ENCODE measurements around the gene NR2F6. TPM values are rescaled to one million over a fixed set of nuclear protein-coding genes. Genes with fewer than 3 reads are reported as not detected.
A peak's percentile ranks its signal among the peaks of the same experiment; 100 is the strongest.

Gene NR2F6
- total RNA-seq, 5 donors from 2014 or later (not counting 1 experiment from before 2014, with no cell fraction given) = 0.55 to 6.4 (median 2.8) TPM

GRCh38 chr19:17237747-17238706 is 7.7 kb downstream of the NR2F6 start:
- no peaks in the 10 kb centered on the region for H3K9me3 ChIP-seq
- peak overlapping the region; percentile 29 to 74 (median 57) for H3K4me3 Mint-ChIP-seq
- no peak overlapping the region for H3K27ac ChIP-seq (ENCODE audit: low read length)
- H3K36me3 Mint-ChIP-seq = no peaks in the 10 kb centered on the region
- DNase-seq = no peak
- H3K4me1 Mint-ChIP-seq = peaks cover 6 to 17% (median 13%) of the 10 kb centered on the region in 3 donors
- peak overlapping the region; percentile 48 to 49 for H3K27ac Mint-ChIP-seq
- no peaks in the 10 kb centered on the region for H3K36me3 ChIP-seq (ENCODE audit: control insufficient read depth in 2 of 2, extremely low read depth in 1 of 2, insufficient read depth in 1 of 2, low read length in 1 of 2)
- no peak overlapping the region for H3K4me3 ChIP-seq (ENCODE audit: control insufficient read depth in 1 of 2, extremely low read depth in 1 of 2, low read length in 1 of 2)
- ATAC-seq (replicated peaks in 1 of 4) = no peak
- H3K9me3 Mint-ChIP-seq = no peaks in the 10 kb centered on the region
- 100% methylated on average over 3 of the region's 13 CpGs for WGBS (ENCODE audit: insufficient coverage)
- no peaks in the 10 kb centered on the region for H3K27me3 ChIP-seq (replicated peaks in 1 of 2; ENCODE audit: control insufficient read depth in 2 of 2, extremely low read depth in 1 of 2, insufficient read depth in 2 of 2, low read length in 1 of 2)
- POLR2A ChIA-PET = no interaction called here
- CTCF ChIA-PET = interaction anchor here (0.6 to 0.7 kb wide), 2 partner anchors 19 to 280 kb away, joined by 3 to 6 read pairs; no protein-coding TSS in a partner anchor
- H3K27me3 Mint-ChIP-seq = no peaks in the 10 kb centered on the region
- peaks cover 6 to 21% of the 10 kb centered on the region in 2 experiments for H3K4me1 ChIP-seq (ENCODE audit: control insufficient read depth in 1 of 2, extremely low read depth in 1 of 2, insufficient read depth in 2 of 2, low read length in 2 of 2)

GRCh38 chr19:17236811-17237543 is 8.7 kb downstream of the NR2F6 start:
- DNase-seq (no peak), ATAC-seq (replicated peaks in 1 of 4) (no peak)
- peak overlapping the region; percentile 22 to 46 for H3K27ac Mint-ChIP-seq
- Histone ChIP-seq H3K27me3 (replicated peaks in 1 of 2; ENCODE audit: control insufficient read depth in 2 of 2, extremely low read depth in 1 of 2, insufficient read depth in 2 of 2, low read length in 1 of 2) (peaks cover 0 to 2% of the 10 kb centered on the region in 2 experiments), H3K4me1 (ENCODE audit: control insufficient read depth in 1 of 2, extremely low read depth in 1 of 2, insufficient read depth in 2 of 2, low read length in 2 of 2) (peaks cover 6 to 21% of the 10 kb centered on the region in 2 experiments), H3K9me3 (no peaks in the 10 kb centered on the region), H3K4me3 (ENCODE audit: control insufficient read depth in 1 of 2, extremely low read depth in 1 of 2, low read length in 1 of 2) (no peak overlapping the region), H3K27ac (ENCODE audit: low read length) (no peak overlapping the region), H3K36me3 (ENCODE audit: control insufficient read depth in 2 of 2, extremely low read depth in 1 of 2, insufficient read depth in 1 of 2, low read length in 1 of 2) (peaks cover 1 to 6% of the 10 kb centered on the region in 2 donors)
- CTCF ChIA-PET = no interaction called here
- no peaks in the 10 kb centered on the region for H3K36me3 Mint-ChIP-seq
- H3K4me1 Mint-ChIP-seq = peaks cover 6 to 17% (median 11%) of the 10 kb centered on the region in 3 donors
- POLR2A ChIA-PET = no interaction called here
- H3K27me3 Mint-ChIP-seq = no peaks in the 10 kb centered on the region
- WGBS (ENCODE audit: insufficient coverage) = 94% methylated on average over 6 of the region's 18 CpGs
- peak overlapping the region; percentile 43 to 74 (median 51) for H3K4me3 Mint-ChIP-seq
- H3K9me3 Mint-ChIP-seq = no peaks in the 10 kb centered on the region

- no peaks in the 10 kb centered on the region for H3K27me3 Mint-ChIP-seq
- peaks cover 0 to 2% of the 10 kb centered on the region in 2 experiments for H3K27me3 ChIP-seq (replicated peaks in 1 of 2; ENCODE audit: control insufficient read depth in 2 of 2, extremely low read depth in 1 of 2, insufficient read depth in 2 of 2, low read length in 1 of 2)
- CTCF ChIA-PET = interaction anchor here in 1 of 2 donors (0.5 to 1.6 kb wide), 4 partner anchors 20 to 153 kb away, joined by 3 to 6 read pairs (median 4); partner anchors contain the start of gene USE1
- DNase-seq (no peak), ATAC-seq (replicated peaks in 1 of 4) (peak; percentile 13 to 49 (median 24))
- 100% methylated on average over 1 of the region's 27 CpGs for WGBS (ENCODE audit: insufficient coverage)
- H3K4me1 Mint-ChIP-seq = peaks cover 6 to 17% (median 11%) of the 10 kb centered on the region in 3 donors
- no peak overlapping the region for H3K4me3 ChIP-seq (ENCODE audit: control insufficient read depth in 1 of 2, extremely low read depth in 1 of 2, low read length in 1 of 2)
- H3K9me3 Mint-ChIP-seq = no peaks in the 10 kb centered on the region
- no peaks in the 10 kb centered on the region for H3K36me3 Mint-ChIP-seq
- no peak overlapping the region for H3K27ac Mint-ChIP-seq
- peaks cover 3 to 12% of the 10 kb centered on the region in 2 donors for H3K36me3 ChIP-seq (ENCODE audit: control insufficient read depth in 2 of 2, extremely low read depth in 1 of 2, insufficient read depth in 1 of 2, low read length in 1 of 2)
- no peaks in the 10 kb centered on the region for H3K9me3 ChIP-seq
- peaks cover 6 to 21% of the 10 kb centered on the region in 2 experiments for H3K4me1 ChIP-seq (ENCODE audit: control insufficient read depth in 1 of 2, extremely low read depth in 1 of 2, insufficient read depth in 2 of 2, low read length in 2 of 2)
- POLR2A ChIA-PET = interaction anchor here in 1 of 2 donors (0.5 kb wide), 1 partner anchor 160 kb away, joined by 3 read pairs; the partner anchor contains the start of gene MYO9B
- peak overlapping the region; percentile 56 to 81 (median 74) for H3K4me3 Mint-ChIP-seq
- no peak overlapping the region for H3K27ac ChIP-seq (ENCODE audit: low read length)
Observed at GRCh38 chr19:17235971-17236777, 9.5 kb downstream of the NR2F6 start.

GRCh38 chr19:17235300-17235970 is 10.3 kb downstream of the NR2F6 start:
- CTCF ChIA-PET = interaction anchor here in 1 of 2 donors (0.5 to 1.6 kb wide), 5 partner anchors 20 to 152 kb away, joined by 3 to 6 read pairs (median 4); partner anchors contain the start of gene USE1
- H3K36me3 Mint-ChIP-seq = no peaks in the 10 kb centered on the region
- H3K4me3 Mint-ChIP-seq = peak overlapping the region; percentile 74 to 81 (median 78)
- H3K4me1 ChIP-seq (ENCODE audit: control insufficient read depth in 1 of 2, extremely low read depth in 1 of 2, insufficient read depth in 2 of 2, low read length in 2 of 2) = peaks cover 6 to 21% of the 10 kb centered on the region in 2 experiments
- peaks cover 0 to 2% of the 10 kb centered on the region in 2 experiments for H3K27me3 ChIP-seq (replicated peaks in 1 of 2; ENCODE audit: control insufficient read depth in 2 of 2, extremely low read depth in 1 of 2, insufficient read depth in 2 of 2, low read length in 1 of 2)
- POLR2A ChIA-PET = interaction anchor here in 1 of 2 donors (0.5 kb wide), 1 partner anchor 160 kb away, joined by 3 read pairs; the partner anchor contains the start of gene MYO9B
- H3K4me1 Mint-ChIP-seq = peaks cover 6 to 17% (median 11%) of the 10 kb centered on the region in 3 donors
- H3K9me3 Mint-ChIP-seq = no peaks in the 10 kb centered on the region
- no peaks in the 10 kb centered on the region for H3K9me3 ChIP-seq
- peak overlapping the region; percentile 64 to 72 for H3K27ac Mint-ChIP-seq
- no peaks in the 10 kb centered on the region for H3K27me3 Mint-ChIP-seq
- peaks cover 3 to 15% of the 10 kb centered on the region in 2 donors for H3K36me3 ChIP-seq (ENCODE audit: control insufficient read depth in 2 of 2, extremely low read depth in 1 of 2, insufficient read depth in 1 of 2, low read length in 1 of 2)
- peak; percentile 51 to 88 (median 71) for DNase-seq
- ATAC-seq (replicated peaks in 1 of 4) = peak; percentile 89 to 96 (median 94)
- peak overlapping the region; percentile 69 to 83 for H3K4me3 ChIP-seq (ENCODE audit: control insufficient read depth in 1 of 2, extremely low read depth in 1 of 2, low read length in 1 of 2)
- WGBS (ENCODE audit: insufficient coverage) = under 1% methylated on average over 78 of the region's 80 CpGs
- no peak overlapping the region for H3K27ac ChIP-seq (ENCODE audit: low read length)

GRCh38 chr19:17234911-17235299 is 10.8 kb downstream of the NR2F6 start:
- H3K9me3 ChIP-seq = no peaks in the 10 kb centered on the region
- H3K4me1 Mint-ChIP-seq = peaks cover 6 to 17% (median 11%) of the 10 kb centered on the region in 3 donors
- DNase-seq (peak in 28 of 35 experiments; percentile 24 to 74 (median 44)), ATAC-seq (replicated peaks in 1 of 4) (peak; percentile 52 to 64 (median 56))
- peak overlapping the region; percentile 64 to 72 for H3K27ac Mint-ChIP-seq
- H3K27me3 Mint-ChIP-seq = no peaks in the 10 kb centered on the region
- H3K4me3 ChIP-seq (ENCODE audit: control insufficient read depth in 1 of 2, extremely low read depth in 1 of 2, low read length in 1 of 2) = peak overlapping the region; percentile 69 to 83
- no peaks in the 10 kb centered on the region for H3K36me3 Mint-ChIP-seq
- no peaks in the 10 kb centered on the region for H3K9me3 Mint-ChIP-seq
- WGBS (ENCODE audit: insufficient coverage) = 0% methylated on average over 1 of the region's 11 CpGs
- H3K4me1 ChIP-seq (ENCODE audit: control insufficient read depth in 1 of 2, extremely low read depth in 1 of 2, insufficient read depth in 2 of 2, low read length in 2 of 2) = peaks cover 6 to 21% of the 10 kb centered on the region in 2 experiments
- H3K27me3 ChIP-seq (replicated peaks in 1 of 2; ENCODE audit: control insufficient read depth in 2 of 2, extremely low read depth in 1 of 2, insufficient read depth in 2 of 2, low read length in 1 of 2) = peaks cover 0 to 2% of the 10 kb centered on the region in 2 experiments
- H3K36me3 ChIP-seq (ENCODE audit: control insufficient read depth in 2 of 2, extremely low read depth in 1 of 2, insufficient read depth in 1 of 2, low read length in 1 of 2) = peaks cover 3 to 15% of the 10 kb centered on the region in 2 donors
- CTCF ChIA-PET = interaction anchor here in 1 of 2 donors (0.6 to 1.6 kb wide), 4 partner anchors 20 to 79 kb away, joined by 3 to 6 read pairs (median 4); partner anchors contain the start of gene USE1
- H3K27ac ChIP-seq (ENCODE audit: low read length) = no peak overlapping the region
- POLR2A ChIA-PET = no interaction called here
- peak overlapping the region; percentile 74 to 81 (median 78) for H3K4me3 Mint-ChIP-seq

Measured in T-cell (primary cell).